Measurements from ENCODE around the gene ITPKB. TPM values are rescaled to one million over a fixed set of nuclear protein-coding genes. Genes with fewer than 3 reads are reported as not detected.
A peak's percentile ranks its signal among the peaks of the same experiment; 100 is the strongest.
"Not testable (repeated sequence)": the region's sequence is repeated elsewhere in the genome, so short reads cannot be mapped to it uniquely, and the experiment has no call there.

The ITPKB gene
- total RNA-seq, 2 experiments from 2014 or later, result 40.3 to 40.9 TPM

GRCh38 chr1:226605318-226605950 lies 133.6 kb downstream of the ITPKB start:
- CTCF ChIA-PET, result interaction anchor here (1.5 kb wide), 1 partner anchor 20 kb away, joined by 4 read pairs; no protein-coding TSS in a partner anchor

DNA sequence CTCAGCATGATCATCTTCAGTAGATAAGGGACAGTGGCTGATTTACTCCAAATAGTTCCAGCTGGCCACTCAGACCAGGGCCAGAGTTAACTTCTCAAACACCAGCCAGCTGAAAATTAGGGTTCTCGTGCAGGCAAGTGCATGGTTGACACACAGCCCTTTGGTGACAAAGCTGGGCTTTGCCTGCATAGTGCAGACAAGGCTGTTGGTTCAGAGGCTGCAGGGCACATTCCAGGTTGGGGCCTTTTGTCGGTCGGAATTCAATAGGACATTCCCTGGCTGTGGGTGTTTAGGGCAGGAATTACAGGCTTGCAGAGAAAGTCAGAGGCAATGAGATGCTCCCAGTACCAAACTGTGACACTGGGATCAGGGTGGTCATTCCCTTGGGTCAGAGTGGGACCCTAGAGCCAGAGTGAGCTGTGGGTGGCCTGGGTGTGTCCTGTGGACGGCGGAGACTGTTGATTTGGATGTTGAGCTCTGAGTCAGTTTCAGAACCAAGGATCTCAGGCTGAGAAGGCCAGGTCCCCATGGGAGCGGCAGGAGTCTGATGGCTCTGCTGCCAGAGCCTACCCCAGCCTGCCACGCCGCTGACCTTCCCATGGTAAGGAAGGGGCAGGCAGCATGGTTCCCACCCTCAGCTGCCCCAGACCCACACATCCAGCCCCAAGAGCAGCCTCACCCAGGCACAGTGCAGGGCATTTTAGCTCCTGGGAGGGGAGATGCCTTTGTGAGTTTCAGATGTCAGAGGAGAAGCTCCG lies 134.3 kb downstream of the ITPKB start:
- H3K36me3 Mint-ChIP-seq (ENCODE audit: low read depth), result no peaks in the 10 kb centered on the region
- no peak overlapping the region for H3K27ac Mint-ChIP-seq
- CTCF ChIA-PET, result interaction anchor here (1.1 kb wide), 1 partner anchor 180 kb away, joined by 3 read pairs; no protein-coding TSS in a partner anchor
- intact Hi-C loops (cut with micrococcal nuclease), result loop anchor here (10.0 kb wide), 1 partner anchor 150 kb away; no protein-coding TSS in a partner anchor
- H3K27me3 Mint-ChIP-seq (ENCODE audit: low read depth), result no peaks in the 10 kb centered on the region
- no peak overlapping the region for H3K4me3 Mint-ChIP-seq
- no peak for DNase-seq
- no peaks in the 10 kb centered on the region for H3K4me1 Mint-ChIP-seq (ENCODE audit: low read depth)
- H3K9me3 Mint-ChIP-seq, result no peaks in the 10 kb centered on the region

More at GRCh38 chr1:226605318-226605950, 133.6 kb downstream of the ITPKB start:
- Mint-ChIP-seq H3K4me1 (ENCODE audit: low read depth) (no peaks in the 10 kb centered on the region), H3K36me3 (ENCODE audit: low read depth) (no peaks in the 10 kb centered on the region), H3K27me3 (ENCODE audit: low read depth) (no peaks in the 10 kb centered on the region), H3K9me3 (no peaks in the 10 kb centered on the region), H3K4me3 (no peak overlapping the region), H3K27ac (no peak overlapping the region)
- DNase-seq, result no peak
- intact Hi-C loops (cut with micrococcal nuclease), result loop anchor here (10.0 kb wide), 1 partner anchor 151 kb away; no protein-coding TSS in a partner anchor

- no peaks in the 10 kb centered on the region for H3K27me3 Mint-ChIP-seq (ENCODE audit: low read depth)
- no peak overlapping the region for H3K27ac Mint-ChIP-seq
- no peaks in the 10 kb centered on the region for H3K36me3 Mint-ChIP-seq (ENCODE audit: low read depth)
- H3K4me1 Mint-ChIP-seq (ENCODE audit: low read depth), result no peaks in the 10 kb centered on the region
- intact Hi-C loops (cut with micrococcal nuclease), result loop anchor here (10.0 kb wide), 1 partner anchor 149 kb away; no protein-coding TSS in a partner anchor
- DNase-seq, result no peak
- CTCF ChIA-PET, result interaction anchor here (1.1 kb wide), 1 partner anchor 180 kb away, joined by 3 read pairs; no protein-coding TSS in a partner anchor
- H3K9me3 Mint-ChIP-seq, result no peaks in the 10 kb centered on the region
- H3K4me3 Mint-ChIP-seq, result no peak overlapping the region
These were observed 135.1 kb downstream of the ITPKB start for GRCh38 chr1:226603858-226604559.

- H3K4me3 Mint-ChIP-seq, result no peak overlapping the region
- H3K9me3 Mint-ChIP-seq, result no peaks in the 10 kb centered on the region
- H3K27ac Mint-ChIP-seq, result no peak overlapping the region
- peak; percentile 30 for DNase-seq
- H3K27me3 Mint-ChIP-seq (ENCODE audit: low read depth), result no peaks in the 10 kb centered on the region
- no peaks in the 10 kb centered on the region for H3K4me1 Mint-ChIP-seq (ENCODE audit: low read depth)
- intact Hi-C loops (cut with micrococcal nuclease), result loop anchor here (10.0 kb wide), 1 partner anchor 148 kb away; no protein-coding TSS in a partner anchor
- CTCF ChIA-PET, result no interaction called here
- H3K36me3 Mint-ChIP-seq (ENCODE audit: low read depth), result no peaks in the 10 kb centered on the region
These were observed 135.8 kb downstream of the ITPKB start for GRCh38 chr1:226603022-226603857.

DNA sequence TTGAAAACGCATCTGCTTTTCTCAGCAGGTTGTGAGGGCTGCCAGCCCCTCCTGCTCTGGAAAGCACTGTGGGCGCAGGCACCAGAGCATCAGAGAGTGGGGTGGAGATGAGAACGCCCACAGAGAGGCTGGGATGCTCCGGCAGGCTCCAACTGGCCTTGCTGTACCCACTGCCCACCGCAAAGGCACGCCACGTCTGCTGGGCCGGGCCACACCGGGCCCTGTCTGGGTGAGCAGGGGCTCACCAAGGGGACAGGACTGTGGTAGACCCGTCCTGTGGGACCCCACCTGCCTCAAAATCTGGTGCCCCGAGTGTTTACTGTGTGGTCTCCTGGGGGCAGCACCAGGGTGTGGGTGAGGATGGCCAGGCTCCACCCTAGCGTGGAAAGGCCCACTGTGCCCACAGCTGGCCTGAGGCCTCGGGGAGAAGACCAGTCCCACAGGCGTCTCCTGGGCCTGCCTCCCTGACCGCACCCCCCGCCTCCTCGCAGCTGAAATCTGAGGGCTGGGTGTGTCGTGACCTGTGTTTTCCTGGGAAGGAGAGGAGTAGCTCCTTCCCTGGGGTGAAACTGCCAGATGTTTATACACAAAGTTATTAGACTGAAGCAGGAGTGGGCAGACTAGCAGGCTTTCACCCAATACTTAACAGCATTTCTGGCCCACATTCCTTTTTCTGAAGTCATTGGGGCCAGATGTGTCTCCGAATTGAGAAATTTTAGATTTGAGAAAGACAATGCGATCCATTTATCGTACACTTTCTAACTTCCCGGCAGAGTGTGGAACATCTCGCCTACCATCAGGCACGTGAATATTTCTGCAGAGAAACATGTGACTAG lies 136.7 kb downstream of the ITPKB start:
- no peaks in the 10 kb centered on the region for H3K36me3 Mint-ChIP-seq (ENCODE audit: low read depth)
- H3K9me3 Mint-ChIP-seq, result no peaks in the 10 kb centered on the region
- CTCF ChIA-PET, result no interaction called here
- no peak overlapping the region for H3K4me3 Mint-ChIP-seq
- H3K27me3 Mint-ChIP-seq (ENCODE audit: low read depth), result no peaks in the 10 kb centered on the region
- DNase-seq, result no peak
- no peaks in the 10 kb centered on the region for H3K4me1 Mint-ChIP-seq (ENCODE audit: low read depth)
- intact Hi-C loops (cut with micrococcal nuclease), result loop anchor here (10.0 kb wide), 1 partner anchor 148 kb away; no protein-coding TSS in a partner anchor
- no peak overlapping the region for H3K27ac Mint-ChIP-seq

GRCh38 chr1:226601456-226601855 lies 137.6 kb downstream of the ITPKB start:
- no peaks in the 10 kb centered on the region for H3K4me1 Mint-ChIP-seq (ENCODE audit: low read depth)
- no peaks in the 10 kb centered on the region for H3K36me3 Mint-ChIP-seq (ENCODE audit: low read depth)
- CTCF ChIA-PET, result no interaction called here
- H3K4me3 Mint-ChIP-seq, result no peak overlapping the region
- H3K27me3 Mint-ChIP-seq (ENCODE audit: low read depth), result no peaks in the 10 kb centered on the region
- no peak overlapping the region for H3K27ac Mint-ChIP-seq
- no peak for DNase-seq
- intact Hi-C loops (cut with micrococcal nuclease), result loop anchor here (10.0 kb wide), 1 partner anchor 147 kb away; no protein-coding TSS in a partner anchor
- H3K9me3 Mint-ChIP-seq, result no peaks in the 10 kb centered on the region

- H3K4me3 Mint-ChIP-seq, result no peak overlapping the region
- no peak for DNase-seq
- no peak overlapping the region for H3K27ac Mint-ChIP-seq
- no peaks in the 10 kb centered on the region for H3K36me3 Mint-ChIP-seq (ENCODE audit: low read depth)
- H3K27me3 Mint-ChIP-seq (ENCODE audit: low read depth), result no peaks in the 10 kb centered on the region
- CTCF ChIA-PET, result interaction anchor here (0.6 to 1.0 kb wide), 2 partner anchors 9 to 47 kb away, joined by 3 read pairs; no protein-coding TSS in a partner anchor
- intact Hi-C loops (cut with micrococcal nuclease), result loop anchor here (10.0 kb wide), 1 partner anchor 145 kb away; no protein-coding TSS in a partner anchor
- H3K9me3 Mint-ChIP-seq, result peaks cover 1% of the 10 kb centered on the region
- H3K4me1 Mint-ChIP-seq (ENCODE audit: low read depth), result no peaks in the 10 kb centered on the region
These were observed 138.8 kb downstream of the ITPKB start for GRCh38 chr1:226600254-226600653.

- Mint-ChIP-seq H3K27ac (no peak overlapping the region), H3K4me1 (ENCODE audit: low read depth) (no peaks in the 10 kb centered on the region), H3K9me3 (peaks cover 1% of the 10 kb centered on the region), H3K4me3 (no peak overlapping the region), H3K36me3 (ENCODE audit: low read depth) (no peaks in the 10 kb centered on the region), H3K27me3 (ENCODE audit: low read depth) (no peaks in the 10 kb centered on the region)
- DNase-seq, result no peak
- intact Hi-C loops (cut with micrococcal nuclease), result loop anchor here (10.0 kb wide), 1 partner anchor 145 kb away; no protein-coding TSS in a partner anchor
- CTCF ChIA-PET, result interaction anchor here (0.6 to 1.0 kb wide), 2 partner anchors 10 to 47 kb away, joined by 3 read pairs; no protein-coding TSS in a partner anchor
These were observed 139.3 kb downstream of the ITPKB start for GRCh38 chr1:226599636-226600238.

DNA sequence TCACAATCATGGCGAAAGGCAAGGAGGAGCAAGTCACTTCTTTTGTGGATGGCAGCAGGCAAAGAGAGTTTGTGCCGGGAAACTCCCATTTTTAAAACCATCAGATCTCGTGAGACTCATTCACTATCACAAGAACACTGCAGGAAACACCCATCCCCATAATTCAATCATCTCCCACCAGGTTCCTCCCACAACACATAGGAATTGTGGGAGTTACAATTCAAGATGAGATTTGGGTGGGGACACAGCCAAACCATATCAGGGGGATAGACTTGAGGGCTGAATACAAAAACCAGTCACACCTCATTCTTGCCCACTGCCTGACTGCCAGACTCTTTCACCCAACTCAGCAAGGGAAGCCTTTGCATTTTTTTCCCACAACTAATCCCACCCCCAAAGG lies 140.1 kb downstream of the ITPKB start:
- H3K4me1 Mint-ChIP-seq (ENCODE audit: low read depth); H3K27me3 Mint-ChIP-seq (ENCODE audit: low read depth); H3K9me3 Mint-ChIP-seq; DNase-seq; H3K4me3 Mint-ChIP-seq; H3K36me3 Mint-ChIP-seq (ENCODE audit: low read depth); intact Hi-C loops (cut with micrococcal nuclease); H3K27ac Mint-ChIP-seq; CTCF ChIA-PET: not testable (repeated sequence)

GRCh38 chr1:226598455-226598849 lies 140.6 kb downstream of the ITPKB start:
- Mint-ChIP-seq H3K27ac (no peak overlapping the region), H3K4me1 (ENCODE audit: low read depth) (no peaks in the 10 kb centered on the region), H3K4me3 (no peak overlapping the region), H3K36me3 (ENCODE audit: low read depth) (no peaks in the 10 kb centered on the region), H3K27me3 (ENCODE audit: low read depth) (no peaks in the 10 kb centered on the region), H3K9me3 (peaks cover 1% of the 10 kb centered on the region)
- intact Hi-C loops (cut with micrococcal nuclease), result no loop called here
- CTCF ChIA-PET, result no interaction called here
- no peak for DNase-seq
